Right lobe of liver (tissue), 6 donors: ENCODE measurements around the gene NUB1. TPM values are rescaled to one million over a fixed set of nuclear protein-coding genes. Genes with fewer than 3 reads are reported as not detected.

Experiments used
- ATAC-seq, 4 donors: fragments of 200-7000 bp; cut with Tn5 transposase; one replicate each; pipeline ENCODE4 v1.9.1; 2020; ENCODE audit warnings: mild to moderate bottlenecking in 4 of 4, moderate library complexity in 4 of 4
- DNase-seq, 3 donors: peaks; one replicate each; pipeline ENCODE4 v3.0.0-alpha.2; 2020
- H3K27ac ChIP-seq, 3 donors: fragments of 200-600 bp; one replicate each; pipeline ENCODE4 v1.8.0; 2022
- H3K27me3 ChIP-seq, 2 donors: fragments of 200-600 bp; one replicate each; pipeline ENCODE4 v1.8.0; 2022
- H3K36me3 ChIP-seq, 4 donors: fragments of 200-600 bp; sonication (generic) in 1 of 4; one replicate each; pipeline versions ENCODE4 v1.5.1 to v1.8.0; 2017 to 2022; ENCODE audit warnings: control low read depth in 1 of 4
- H3K4me1 ChIP-seq, 4 donors: fragments of 200-600 bp; sonication (generic) in 1 of 4; one replicate each; pipeline versions ENCODE4 v1.5.1 to v1.8.0; 2017 to 2022; ENCODE audit warnings: control low read depth in 1 of 4
- H3K4me3 ChIP-seq, 3 donors: fragments of 200-600 bp; one replicate each; pipeline ENCODE4 v1.8.0; 2022
- H3K9me3 ChIP-seq, 4 donors: fragments of 200-600 bp; sonication (generic) in 1 of 4; one replicate each; pipeline versions ENCODE4 v1.5.1 to v1.8.0; 2017 to 2022; ENCODE audit warnings: control low read depth in 1 of 4
- POLR2A ChIP-seq: fragments of 450-650 bp; IDR thresholded peaks from one replicate; pipeline ENCODE4 v1.6.1; 2017; ENCODE audit warnings: antibody characterized with exemption, mild to moderate bottlenecking
- WGBS: methylation state at CpG from one replicate; pipeline ENCODE4 v1.1.6; 2018; ENCODE audit warnings: low coverage, low lambda C conversion rate; ENCODE audit not compliant: insufficient coverage; ENCODE audit errors: missing lambda C conversion rate; 5-methylcytosine and 5-hydroxymethylcytosine counted together
- intact Hi-C, 2 donors: fragments of 100-400 bp; cut with DNase I; formaldehyde crosslinking; loops; one replicate each; pipeline versions ENCODE4 v1.11.2 to v1.14.1; 2022
- total RNA-seq, 6 experiments: library from RNA; depleted of rRNA in 2 of 6; stranded (reverse); fragments of >200 nt in 2 of 6; fragmentation: NEBNext Ultra II Directional in 3 of 6; extraction: Animal tissue kit (Norgen Biotek cat#: 25700) in 3 of 6; gene quantifications; one replicate each; pipeline versions ENCODE4 v1.1.0 to v1.2.4, GENCODE V29; 2016 to 2023
- TF ChIP-seq, protein P1 (sequence below), 4 donors: fragments of 200-600 bp in 3 of 4; fragments of 450-650 bp in 1 of 4; IDR thresholded peaks; one replicate each; pipeline versions ENCODE4 v1.5.1 to v1.8.0; 2016 to 2022; ENCODE audit warnings: antibody characterized with exemption in 4 of 4, mild to moderate bottlenecking in 2 of 4
- donor health status: DM: no; HTN: yes; CAD: no.
- donor health status: DM: no; HTN: no; CAD: no.
- donor health status: DM: no; HTN: no; CAD: no.
- donor health status: DM: no; HTN: yes; CAD: no.
- donor health status: DM: no; HTN: yes; CAD: no.

NUB1 gene
- total RNA-seq, 6 experiments from 2014 or later = 21.1 to 31.3 (median 26.2) TPM

DNA sequence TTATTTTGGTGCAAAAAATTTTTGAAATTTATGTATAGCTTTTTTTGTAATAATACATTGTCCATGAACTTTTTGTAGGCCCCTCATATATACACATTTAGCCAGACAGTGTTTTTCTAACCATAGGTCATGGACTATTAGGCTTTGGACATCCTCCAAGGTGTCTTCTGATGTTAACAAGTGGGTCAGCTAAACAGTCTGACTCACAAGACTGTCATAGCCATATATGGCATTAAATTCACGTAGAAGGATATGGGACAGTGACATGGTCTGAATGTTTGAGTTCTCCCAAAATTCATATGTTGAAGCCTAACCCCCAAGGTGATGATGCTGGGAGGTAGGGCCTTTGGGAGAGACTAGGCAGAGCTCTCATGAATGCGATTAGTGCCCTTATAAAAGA lies 14.0 kb upstream of the NUB1 start:
- ATAC-seq = peak in 2 of 4 donors; percentile 50 to 81
- no peak for DNase-seq
- H3K27me3 ChIP-seq = no peaks in the 10 kb centered on the region
- WGBS = 64% methylated on average over 2 of the region's 2 CpGs
- no peak for TF ChIP-seq POLR2A
- TF ChIP-seq, protein P1, sequence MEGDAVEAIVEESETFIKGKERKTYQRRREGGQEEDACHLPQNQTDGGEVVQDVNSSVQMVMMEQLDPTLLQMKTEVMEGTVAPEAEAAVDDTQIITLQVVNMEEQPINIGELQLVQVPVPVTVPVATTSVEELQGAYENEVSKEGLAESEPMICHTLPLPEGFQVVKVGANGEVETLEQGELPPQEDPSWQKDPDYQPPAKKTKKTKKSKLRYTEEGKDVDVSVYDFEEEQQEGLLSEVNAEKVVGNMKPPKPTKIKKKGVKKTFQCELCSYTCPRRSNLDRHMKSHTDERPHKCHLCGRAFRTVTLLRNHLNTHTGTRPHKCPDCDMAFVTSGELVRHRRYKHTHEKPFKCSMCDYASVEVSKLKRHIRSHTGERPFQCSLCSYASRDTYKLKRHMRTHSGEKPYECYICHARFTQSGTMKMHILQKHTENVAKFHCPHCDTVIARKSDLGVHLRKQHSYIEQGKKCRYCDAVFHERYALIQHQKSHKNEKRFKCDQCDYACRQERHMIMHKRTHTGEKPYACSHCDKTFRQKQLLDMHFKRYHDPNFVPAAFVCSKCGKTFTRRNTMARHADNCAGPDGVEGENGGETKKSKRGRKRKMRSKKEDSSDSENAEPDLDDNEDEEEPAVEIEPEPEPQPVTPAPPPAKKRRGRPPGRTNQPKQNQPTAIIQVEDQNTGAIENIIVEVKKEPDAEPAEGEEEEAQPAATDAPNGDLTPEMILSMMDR (IDR thresholded peaks at IDR 0.05) = no peak
- no peaks in the 10 kb centered on the region for H3K9me3 ChIP-seq
- intact Hi-C loops = no loop called here
- H3K27ac ChIP-seq = no peak overlapping the region
- H3K36me3 ChIP-seq = no peaks in the 10 kb centered on the region
- H3K4me3 ChIP-seq = no peak overlapping the region
- no peaks in the 10 kb centered on the region for H3K4me1 ChIP-seq

DNA sequence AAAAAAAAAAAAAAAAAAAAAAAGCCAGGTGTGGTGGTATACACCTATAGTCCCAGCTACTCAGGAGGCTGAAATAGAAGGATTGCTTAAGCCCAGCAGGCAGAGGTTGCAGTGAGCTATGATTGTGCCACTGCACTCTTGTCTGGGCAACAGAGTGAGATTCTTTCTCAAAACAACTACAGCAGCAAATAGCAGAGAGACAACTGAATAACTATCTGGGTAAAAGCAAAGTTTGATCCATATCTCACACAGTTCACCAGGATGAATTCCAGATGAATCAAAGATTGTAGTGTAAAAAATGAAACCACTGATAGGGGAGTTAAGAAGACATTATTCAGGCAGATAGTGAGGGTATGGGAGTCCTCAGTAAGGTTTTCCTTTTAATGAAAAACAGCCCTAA lies 11.4 kb upstream of the NUB1 start:
- TF ChIP-seq POLR2A = no peak
- TF ChIP-seq, protein P1 (IDR thresholded peaks at IDR 0.05) = no peak
- no peaks in the 10 kb centered on the region for H3K9me3 ChIP-seq
- H3K27me3 ChIP-seq = no peaks in the 10 kb centered on the region
- H3K4me3 ChIP-seq = no peak overlapping the region
- H3K27ac ChIP-seq = no peak overlapping the region
- H3K36me3 ChIP-seq = no peaks in the 10 kb centered on the region
- H3K4me1 ChIP-seq = no peaks in the 10 kb centered on the region
- ATAC-seq = no peak
- intact Hi-C loops = no loop called here
- no peak for DNase-seq

DNA sequence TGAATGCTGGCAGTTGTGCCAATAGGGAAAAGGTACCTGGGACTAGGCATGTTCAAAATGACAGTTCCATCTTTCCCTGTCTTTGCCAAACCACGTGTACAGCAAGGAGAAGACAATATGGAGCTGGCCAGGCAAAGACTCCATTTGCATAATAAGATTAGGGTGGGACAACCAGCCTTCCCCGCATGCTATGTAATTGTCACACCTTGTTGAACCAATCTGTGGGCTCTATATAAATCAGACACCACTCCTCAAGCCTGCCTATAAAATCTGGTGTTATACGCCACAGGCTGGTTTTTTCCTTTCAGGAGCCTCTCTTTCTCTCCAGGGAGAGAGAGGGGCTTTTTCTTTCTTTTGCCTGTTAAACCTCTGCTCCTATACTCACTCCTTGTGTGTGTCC lies 11.0 kb upstream of the NUB1 start:
- TF ChIP-seq POLR2A = no peak
- TF ChIP-seq, protein P1 (IDR thresholded peaks at IDR 0.05) = no peak
- H3K36me3 ChIP-seq = no peaks in the 10 kb centered on the region
- DNase-seq (peak in 1 of 3 donors; percentile 5), ATAC-seq (no peak)
- no peaks in the 10 kb centered on the region for H3K4me1 ChIP-seq
- H3K27ac ChIP-seq = no peak overlapping the region
- no peak overlapping the region for H3K4me3 ChIP-seq
- WGBS = 59% methylated on average over 3 of the region's 3 CpGs
- intact Hi-C loops = no loop called here
- H3K9me3 ChIP-seq = no peaks in the 10 kb centered on the region
- no peaks in the 10 kb centered on the region for H3K27me3 ChIP-seq

DNA sequence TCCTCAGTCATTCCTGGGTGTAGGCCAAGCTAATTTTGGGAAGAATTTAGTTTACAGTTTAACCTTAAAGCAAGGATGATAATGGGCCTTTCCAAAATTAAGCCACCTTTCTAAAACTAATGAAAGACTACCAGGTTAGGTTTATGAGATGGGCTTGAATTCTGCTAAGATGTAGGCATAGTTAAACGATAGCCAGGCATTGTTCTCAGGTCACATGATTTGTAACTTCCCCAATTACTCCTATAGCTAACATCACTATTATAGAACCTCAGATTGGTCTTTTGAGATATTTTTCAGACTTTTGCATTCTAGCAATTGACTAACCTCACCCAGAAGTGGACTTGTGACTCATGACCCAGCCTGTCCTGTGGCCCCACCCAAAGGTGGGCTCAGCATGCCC lies 7.0 kb upstream of the NUB1 start:
- TF ChIP-seq POLR2A = no peak
- TF ChIP-seq, protein P1 (IDR thresholded peaks at IDR 0.05) = no peak
- ATAC-seq (no peak), DNase-seq (no peak)
- H3K27me3 ChIP-seq = no peaks in the 10 kb centered on the region
- no peaks in the 10 kb centered on the region for H3K36me3 ChIP-seq
- H3K9me3 ChIP-seq = no peaks in the 10 kb centered on the region
- no peaks in the 10 kb centered on the region for H3K4me1 ChIP-seq
- 43% methylated on average over 1 of the region's 1 CpG for WGBS
- H3K4me3 ChIP-seq = no peak overlapping the region
- H3K27ac ChIP-seq = no peak overlapping the region
- intact Hi-C loops = no loop called here

DNA sequence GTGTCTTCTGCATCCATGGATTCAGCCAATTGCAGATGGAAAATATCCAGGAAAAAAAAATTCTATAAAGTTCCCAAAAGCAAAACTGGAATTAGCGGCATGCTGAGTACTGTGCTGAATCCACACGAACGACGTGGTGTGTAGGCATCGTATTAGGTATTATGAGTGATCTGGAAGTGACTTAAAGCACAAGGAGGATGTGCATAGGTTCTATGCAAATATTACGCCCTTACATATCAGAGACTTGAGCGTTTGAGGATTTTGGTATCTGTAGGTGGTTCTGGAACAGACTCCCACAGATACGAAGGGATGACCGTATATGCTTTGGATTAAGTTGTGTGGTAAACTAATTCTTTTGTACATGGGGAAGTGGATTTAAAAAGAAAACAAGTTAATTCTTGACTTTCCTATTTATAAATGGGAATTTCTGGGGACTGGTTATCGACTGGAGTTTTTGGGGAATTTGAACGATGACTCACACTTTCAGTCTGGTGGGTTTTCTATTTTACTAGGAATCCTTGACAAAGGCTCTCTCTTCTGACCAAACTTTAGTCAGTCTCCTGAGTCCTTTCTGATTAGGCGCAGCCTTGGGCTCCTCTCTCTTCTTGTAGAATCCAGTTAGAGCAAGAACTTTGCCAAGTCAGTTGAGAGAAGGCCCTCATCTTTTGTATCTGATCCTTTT lies 5.4 kb upstream of the NUB1 start:
- TF ChIP-seq, protein P1 (IDR thresholded peaks at IDR 0.05) = no peak
- no peak for TF ChIP-seq POLR2A
- H3K9me3 ChIP-seq = no peaks in the 10 kb centered on the region
- peak in 1 of 3 donors; percentile 1 for DNase-seq
- H3K27me3 ChIP-seq = no peaks in the 10 kb centered on the region
- 78% methylated on average over 12 of the region's 12 CpGs for WGBS
- no peak for ATAC-seq
- no peaks in the 10 kb centered on the region for H3K36me3 ChIP-seq
- H3K4me1 ChIP-seq = no peaks in the 10 kb centered on the region
- no peak overlapping the region for H3K27ac ChIP-seq
- intact Hi-C loops = no loop called here
- no peak overlapping the region for H3K4me3 ChIP-seq
